GM12878 (cell line): ENCODE results near the gene ORC4. TPM values are rescaled to one million over a fixed set of nuclear protein-coding genes. Genes with fewer than 3 reads are reported as not detected.

ENCODE experiments used
- BMI1 ChIP-seq: fragments of 450-650 bp; IDR thresholded peaks from 2 replicates; pipeline ENCODE4 v1.6.1; 2016; ENCODE audit warnings: mild to moderate bottlenecking, moderate library complexity, borderline replicate concordance
- CHD2 ChIP-seq: IDR thresholded peaks from 2 replicates; pipeline ENCODE4 v1.6.1; 2011; ENCODE audit warnings: low read depth, low read length, improper control_type of control experiment, borderline replicate concordance
- CREB1 ChIP-seq: IDR thresholded peaks from 2 replicates; pipeline ENCODE4 v1.6.1; 2012; ENCODE audit warnings: low read depth, mild to moderate bottlenecking, inconsistent platforms
- DPF2 ChIP-seq: fragments of 450-650 bp; IDR thresholded peaks from 2 replicates; pipeline ENCODE4 v1.6.1; 2017; ENCODE audit warnings: mild to moderate bottlenecking
- EGR1 ChIP-seq, 2 experiments: IDR thresholded peaks; 1 replicate in 1 of 2; 2 replicates in 1 of 2; pipeline ENCODE4 v1.6.1; 2011 to 2012; ENCODE audit warnings: low read depth in 2 of 2, low read length in 2 of 2, borderline replicate concordance in 1 of 2, mild to moderate bottlenecking in 1 of 2, moderate library complexity in 1 of 2
- ESRRA ChIP-seq: IDR thresholded peaks from 2 replicates; pipeline ENCODE4 v1.6.1; 2012; ENCODE audit warnings: mild to moderate bottlenecking, low read length, improper control_type of control experiment
- IKZF1 ChIP-seq: fragments of 450-650 bp; conservative IDR thresholded peaks from 2 replicates; pipeline ENCODE4 v1.6.1; 2017; ENCODE audit warnings: antibody characterized with exemption, mild to moderate bottlenecking
- JUNB ChIP-seq: IDR thresholded peaks from 2 replicates; pipeline ENCODE4 v1.6.1; 2016; ENCODE audit warnings: antibody characterized with exemption, mild to moderate bottlenecking
- LARP7 ChIP-seq: fragments of 450-650 bp; IDR thresholded peaks from 2 replicates; pipeline ENCODE4 v1.6.1; 2017; ENCODE audit warnings: mild to moderate bottlenecking
- MTA2 ChIP-seq: fragments of 450-650 bp; IDR thresholded peaks from 2 replicates; pipeline ENCODE4 v1.6.1; 2016; ENCODE audit warnings: low read depth, mild to moderate bottlenecking, moderate library complexity
- NFIC ChIP-seq: IDR thresholded peaks from 2 replicates; pipeline ENCODE4 v1.6.1; 2012; ENCODE audit warnings: low read depth, mild to moderate bottlenecking, inconsistent platforms, low read length, moderate library complexity
- PAX5 ChIP-seq: IDR thresholded peaks from 2 replicates; pipeline ENCODE4 v1.6.1; 2011; ENCODE audit warnings: low read depth, low read length, borderline replicate concordance
- SMAD1 ChIP-seq: fragments of 450-650 bp; IDR thresholded peaks from 2 replicates; pipeline ENCODE4 v1.6.1; 2018; ENCODE audit warnings: mild to moderate bottlenecking, low read depth; ENCODE audit not compliant: partially characterized antibody
- SPI1 ChIP-seq: IDR thresholded peaks from 2 replicates; pipeline ENCODE4 v1.6.1; 2011; ENCODE audit warnings: low read depth, mild to moderate bottlenecking, low read length, moderate library complexity, borderline replicate concordance; ENCODE audit not compliant: insufficient read depth
- TCF12 ChIP-seq: IDR thresholded peaks from 2 replicates; pipeline ENCODE4 v1.6.1; 2011; ENCODE audit warnings: low read depth, mild to moderate bottlenecking, low read length
- USF1 ChIP-seq: IDR thresholded peaks from 2 replicates; pipeline ENCODE4 v1.6.1; 2011; ENCODE audit warnings: borderline replicate concordance, low read depth, mild to moderate bottlenecking, moderate library complexity, mixed read lengths, low read length; ENCODE audit not compliant: insufficient read depth; ENCODE audit errors: extremely low read length
- polyA plus RNA-seq, 11 experiments: library from polyadenylated mRNA; depleted of rRNA in 4 of 11; unstranded in 6 of 11; stranded (reverse) in 5 of 11; fragments of >200 nt; fragmentation: Nextera tagmentation in 4 of 11; fragmentation: Illumina TruSeq in 1 of 11; extraction: Ambion mirVana in 4 of 11; extraction: Trizol in 1 of 11; gene quantifications; 1 replicate in 1 of 11; 2 replicates in 10 of 11; pipeline versions ENCODE4 v1.2.1 to v1.2.3, GENCODE V29; 2011 to 2016; ENCODE audit warnings: inconsistent platforms in 2 of 11, missing spikeins in 2 of 11, low read depth in 1 of 11
- total RNA-seq, 4 experiments: library from RNA; depleted of rRNA in 3 of 4; stranded (reverse); fragments of >200 nt in 3 of 4; fragmentation: Illumina TruSeq in 1 of 4; extraction: Trizol in 1 of 4; gene quantifications; 2 replicates each; pipeline versions ENCODE4 v1.2.1 to v1.2.3, GENCODE V29; 2013 to 2021
- TF ChIP-seq, protein P1 (sequence below): fragments of 450-650 bp; IDR thresholded peaks from 2 replicates; pipeline ENCODE4 v1.6.1; 2017; ENCODE audit warnings: mild to moderate bottlenecking, moderate library complexity
- TF ChIP-seq, protein P2 (sequence below): fragments of 450-650 bp; IDR thresholded peaks from 2 replicates; pipeline ENCODE4 v1.6.1; 2017; ENCODE audit warnings: mild to moderate bottlenecking, low read depth, inconsistent platforms; ENCODE audit not compliant: poor library complexity, severe bottlenecking
- TF ChIP-seq, protein P3 (sequence below): IDR thresholded peaks from 2 replicates; pipeline ENCODE4 v1.6.1; 2012; ENCODE audit warnings: low read depth, low read length, improper control_type of control experiment

Gene ORC4
- total and polyA plus RNA-seq, 10 of the 15 experiments (the other 5 are each of a cell fraction or from before 2014, with no cell fraction given): 25.7 to 71.3 (median 52.1) TPM

DNA sequence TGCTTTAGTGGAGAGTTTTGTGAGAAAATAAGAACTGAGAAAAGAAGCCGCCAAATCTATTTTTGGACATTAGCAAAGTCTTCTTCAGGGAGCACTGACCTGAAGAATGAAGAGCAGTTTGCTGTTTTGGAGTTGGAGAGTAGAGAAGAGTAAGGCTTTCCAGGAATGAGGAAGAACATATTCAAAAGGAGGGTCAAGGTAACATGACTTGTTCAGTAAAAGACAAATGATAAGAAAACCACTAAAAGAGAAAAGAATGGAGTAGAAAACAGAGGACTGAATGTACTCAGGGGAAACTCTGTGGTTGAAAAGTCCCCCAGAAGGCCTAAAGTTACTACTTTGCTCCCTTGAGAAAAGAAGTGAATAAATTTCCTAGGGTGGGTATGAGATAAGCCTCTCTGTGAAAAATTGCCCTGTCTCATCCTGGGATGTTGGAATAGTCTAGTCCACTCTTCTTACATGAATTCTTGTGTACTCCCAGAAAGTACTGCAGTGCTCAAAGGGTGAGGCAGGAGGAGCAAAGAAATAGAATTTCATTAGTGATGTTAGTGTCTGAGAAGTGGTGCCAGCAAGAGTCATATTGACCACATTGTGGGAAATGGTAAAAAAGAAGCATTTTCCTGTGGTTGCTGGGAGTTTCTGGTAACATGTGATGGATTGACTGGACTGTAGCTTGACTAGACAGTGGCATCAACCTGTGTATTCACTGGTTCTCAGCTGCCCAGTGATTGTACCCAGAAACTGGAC lies 28.1 kb upstream of the ORC4 start (continued):
- TF ChIP-seq SMAD1 (peak; percentile 65), DPF2 (peak; percentile 86), PAX5 (peak; percentile 51; the same call in 1 of the 2 replicates), CREB1 (0 out of 2 replicates have a peak, but pooled peaks have one; percentile 7), CHD2 (no peak), EGR1 (IDR thresholded peaks at IDR 0.05; ENCODE audit: borderline replicate concordance in 1 of 2, low read depth in 2 of 2, low read length in 2 of 2) (no peak), USF1 (no peak), IKZF1 (peak; percentile 93), MTA2 (peak; percentile 84), ESRRA (no peak), NFIC (peak; percentile 86), TCF12 (peak; percentile 14; the same call in 1 of the 2 replicates), LARP7 (no peak), JUNB (peak; percentile 35; the same call in 1 of the 2 replicates), SPI1 (no peak; the same call in 1 of the 2 replicates), BMI1 (peak; percentile 49; the same call in 1 of the 2 replicates)
- TF ChIP-seq, protein P1, sequence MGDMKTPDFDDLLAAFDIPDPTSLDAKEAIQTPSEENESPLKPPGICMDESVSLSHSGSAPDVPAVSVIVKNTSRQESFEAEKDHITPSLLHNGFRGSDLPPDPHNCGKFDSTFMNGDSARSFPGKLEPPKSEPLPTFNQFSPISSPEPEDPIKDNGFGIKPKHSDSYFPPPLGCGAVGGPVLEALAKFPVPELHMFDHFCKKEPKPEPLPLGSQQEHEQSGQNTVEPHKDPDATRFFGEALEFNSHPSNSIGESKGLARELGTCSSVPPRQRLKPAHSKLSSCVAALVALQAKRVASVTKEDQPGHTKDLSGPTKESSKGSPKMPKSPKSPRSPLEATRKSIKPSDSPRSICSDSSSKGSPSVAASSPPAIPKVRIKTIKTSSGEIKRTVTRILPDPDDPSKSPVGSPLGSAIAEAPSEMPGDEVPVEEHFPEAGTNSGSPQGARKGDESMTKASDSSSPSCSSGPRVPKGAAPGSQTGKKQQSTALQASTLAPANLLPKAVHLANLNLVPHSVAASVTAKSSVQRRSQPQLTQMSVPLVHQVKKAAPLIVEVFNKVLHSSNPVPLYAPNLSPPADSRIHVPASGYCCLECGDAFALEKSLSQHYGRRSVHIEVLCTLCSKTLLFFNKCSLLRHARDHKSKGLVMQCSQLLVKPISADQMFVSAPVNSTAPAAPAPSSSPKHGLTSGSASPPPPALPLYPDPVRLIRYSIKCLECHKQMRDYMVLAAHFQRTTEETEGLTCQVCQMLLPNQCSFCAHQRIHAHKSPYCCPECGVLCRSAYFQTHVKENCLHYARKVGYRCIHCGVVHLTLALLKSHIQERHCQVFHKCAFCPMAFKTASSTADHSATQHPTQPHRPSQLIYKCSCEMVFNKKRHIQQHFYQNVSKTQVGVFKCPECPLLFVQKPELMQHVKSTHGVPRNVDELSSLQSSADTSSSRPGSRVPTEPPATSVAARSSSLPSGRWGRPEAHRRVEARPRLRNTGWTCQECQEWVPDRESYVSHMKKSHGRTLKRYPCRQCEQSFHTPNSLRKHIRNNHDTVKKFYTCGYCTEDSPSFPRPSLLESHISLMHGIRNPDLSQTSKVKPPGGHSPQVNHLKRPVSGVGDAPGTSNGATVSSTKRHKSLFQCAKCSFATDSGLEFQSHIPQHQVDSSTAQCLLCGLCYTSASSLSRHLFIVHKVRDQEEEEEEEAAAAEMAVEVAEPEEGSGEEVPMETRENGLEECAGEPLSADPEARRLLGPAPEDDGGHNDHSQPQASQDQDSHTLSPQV: peak; percentile 17; the same call in 1 of the 2 replicates
- TF ChIP-seq, protein P2, sequence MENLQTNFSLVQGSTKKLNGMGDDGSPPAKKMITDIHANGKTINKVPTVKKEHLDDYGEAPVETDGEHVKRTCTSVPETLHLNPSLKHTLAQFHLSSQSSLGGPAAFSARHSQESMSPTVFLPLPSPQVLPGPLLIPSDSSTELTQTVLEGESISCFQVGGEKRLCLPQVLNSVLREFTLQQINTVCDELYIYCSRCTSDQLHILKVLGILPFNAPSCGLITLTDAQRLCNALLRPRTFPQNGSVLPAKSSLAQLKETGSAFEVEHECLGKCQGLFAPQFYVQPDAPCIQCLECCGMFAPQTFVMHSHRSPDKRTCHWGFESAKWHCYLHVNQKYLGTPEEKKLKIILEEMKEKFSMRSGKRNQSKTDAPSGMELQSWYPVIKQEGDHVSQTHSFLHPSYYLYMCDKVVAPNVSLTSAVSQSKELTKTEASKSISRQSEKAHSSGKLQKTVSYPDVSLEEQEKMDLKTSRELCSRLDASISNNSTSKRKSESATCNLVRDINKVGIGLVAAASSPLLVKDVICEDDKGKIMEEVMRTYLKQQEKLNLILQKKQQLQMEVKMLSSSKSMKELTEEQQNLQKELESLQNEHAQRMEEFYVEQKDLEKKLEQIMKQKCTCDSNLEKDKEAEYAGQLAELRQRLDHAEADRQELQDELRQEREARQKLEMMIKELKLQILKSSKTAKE: peak; percentile 90
- TF ChIP-seq, protein P3, sequence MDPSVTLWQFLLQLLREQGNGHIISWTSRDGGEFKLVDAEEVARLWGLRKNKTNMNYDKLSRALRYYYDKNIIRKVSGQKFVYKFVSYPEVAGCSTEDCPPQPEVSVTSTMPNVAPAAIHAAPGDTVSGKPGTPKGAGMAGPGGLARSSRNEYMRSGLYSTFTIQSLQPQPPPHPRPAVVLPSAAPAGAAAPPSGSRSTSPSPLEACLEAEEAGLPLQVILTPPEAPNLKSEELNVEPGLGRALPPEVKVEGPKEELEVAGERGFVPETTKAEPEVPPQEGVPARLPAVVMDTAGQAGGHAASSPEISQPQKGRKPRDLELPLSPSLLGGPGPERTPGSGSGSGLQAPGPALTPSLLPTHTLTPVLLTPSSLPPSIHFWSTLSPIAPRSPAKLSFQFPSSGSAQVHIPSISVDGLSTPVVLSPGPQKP: no peak
